ENCODE measurements around the gene OR5P2. TPM values are rescaled to one million over a fixed set of nuclear protein-coding genes. Genes with fewer than 3 reads are reported as not detected.
"Not testable (repeated sequence)": the region's sequence is repeated elsewhere in the genome, so short reads cannot be mapped to it uniquely, and the experiment has no call there.

Gene OR5P2
- total and polyA plus RNA-seq, 2 experiments from 2014 or later = 1.3 TPM; not detected in 1

GRCh38 chr11:7826324-7826723 is 29.6 kb upstream of the OR5P2 start (continued):
- no peak for TF ChIP-seq ZNF462 (CRISPR knock-in tag; IDR thresholded peaks at IDR 0.05)
- no peak for TF ChIP-seq STAT1 (IDR thresholded peaks at IDR 0.05; ENCODE audit: unreplicated experiment)
- TF ChIP-seq POLR2AphosphoS5 (IDR thresholded peaks at IDR 0.05; ENCODE audit: low read depth) = no peak
- no peak for TF ChIP-seq ZNF114 (CRISPR knock-in tag; IDR thresholded peaks at IDR 0.05)
- TF ChIP-seq REST (IDR thresholded peaks at IDR 0.05; ENCODE audit: unreplicated experiment) = no peak
- no peak for TF ChIP-seq NANOG (IDR thresholded peaks at IDR 0.05; ENCODE audit: borderline replicate concordance)
- no peak for TF ChIP-seq CTCF (conservative IDR thresholded peaks at IDR 0.05; ENCODE audit: low read depth in 2 of 2)

- not testable (repeated sequence) for H3K27ac Mint-ChIP-seq; DNase-seq (ENCODE audit: low spot score); H4K20me1 ChIP-seq (replicated peaks; ENCODE audit: insufficient read depth); H3K27me3 Mint-ChIP-seq (ENCODE audit: insufficient read depth, low read depth, poor library complexity); H3K4me3 Mint-ChIP-seq; H3K4me3 ChIP-seq; H3K9me2 ChIP-seq (ENCODE audit: insufficient read depth); H3F3A ChIP-seq (replicated peaks; ENCODE audit: low read depth); H3K27me3 ChIP-seq (ENCODE audit: insufficient read depth); H3K4me1 Mint-ChIP-seq; H3K27ac ChIP-seq (ENCODE audit: low read depth); H3K36me3 Mint-ChIP-seq (ENCODE audit: low read depth); H3K4me2 ChIP-seq; ATAC-seq; H2AFZ ChIP-seq; H3K36me3 ChIP-seq (ENCODE audit: insufficient read depth); H3K4me1 ChIP-seq (ENCODE audit: insufficient read depth); H3K79me2 ChIP-seq (replicated peaks; ENCODE audit: insufficient read depth)
- H3K9me3 Mint-ChIP-seq = peaks cover 25% of the 10 kb centered on the region
These were observed 23.7 kb upstream of the OR5P2 start for GRCh38 chr11:7820417-7820816.

- not testable (repeated sequence) for H3K27me3 ChIP-seq (ENCODE audit: insufficient read depth); H3F3A ChIP-seq (replicated peaks; ENCODE audit: low read depth); H3K9me2 ChIP-seq (ENCODE audit: insufficient read depth); H3K4me2 ChIP-seq; ATAC-seq; H3K4me3 Mint-ChIP-seq; H3K27me3 Mint-ChIP-seq (ENCODE audit: insufficient read depth, low read depth, poor library complexity); H3K36me3 Mint-ChIP-seq (ENCODE audit: low read depth); H3K79me2 ChIP-seq (replicated peaks; ENCODE audit: insufficient read depth); H3K4me1 Mint-ChIP-seq; H3K4me1 ChIP-seq (ENCODE audit: insufficient read depth); H3K36me3 ChIP-seq (ENCODE audit: insufficient read depth); H3K4me3 ChIP-seq; DNase-seq (ENCODE audit: low spot score); H2AFZ ChIP-seq; H3K27ac Mint-ChIP-seq; H4K20me1 ChIP-seq (replicated peaks; ENCODE audit: insufficient read depth); H3K27ac ChIP-seq (ENCODE audit: low read depth)
- peaks cover 42% of the 10 kb centered on the region for H3K9me3 Mint-ChIP-seq
These were observed 18.2 kb upstream of the OR5P2 start for GRCh38 chr11:7814897-7815296.

All from GM23338 (cell line).